Urothelium cell line (cell line): ENCODE results near the gene PRR11.
A peak's percentile ranks its signal among the peaks of the same experiment; 100 is the strongest.
"Not testable (repeated sequence)": the region's sequence is repeated elsewhere in the genome, so short reads cannot be mapped to it uniquely, and the experiment has no call there.

Experiments used
- DNase-seq: peaks from one replicate; pipeline ENCODE4 v3.0.0; 2011; ENCODE audit warnings: low spot score, mixed read lengths
- FAIRE-seq: peaks from 2 replicates; lab custom pipeline; 2011; peaks lifted over from hg19 to GRCh38; lab: Jason Lieb, UNC

PRR11 gene

GRCh38 chr17:59155439-59156177 is at the start of gene PRR11:
Gene PRR11, plus strand, starts transcription at chr17:59155746. Its CDS starts 14,007 bp downstream, at chr17:59169753.
- peak; percentile 99 for DNase-seq
- no peak for FAIRE-seq

DNA sequence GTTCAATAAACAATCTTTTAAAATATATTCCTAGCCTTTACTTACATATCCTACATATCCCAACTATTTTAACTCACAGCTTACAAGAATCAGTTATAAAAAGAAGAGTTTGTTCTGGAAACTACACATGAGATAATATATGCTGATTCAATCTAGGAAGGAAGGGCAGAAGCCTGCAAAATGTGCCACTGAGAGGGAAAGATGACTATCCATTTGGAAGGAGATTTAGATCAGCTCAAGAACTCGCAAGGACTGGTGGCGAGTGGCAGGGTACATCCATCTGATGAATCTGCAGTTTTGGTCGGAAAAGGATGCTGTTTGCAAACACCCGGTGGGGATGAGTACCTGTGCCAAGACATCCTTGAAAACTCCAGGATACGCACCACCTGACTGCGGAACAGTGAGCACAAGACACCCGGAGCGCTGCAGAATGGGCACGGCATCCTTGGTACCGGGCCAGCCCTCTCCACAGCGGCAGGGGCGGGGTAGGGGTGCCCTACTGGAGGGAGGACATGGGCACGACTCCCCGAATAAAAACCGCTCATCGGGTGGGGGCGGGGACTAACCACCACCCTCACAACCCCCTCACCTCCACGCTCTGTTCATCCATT is 49.6 kb upstream of the PRR11 start:
- peak; percentile 81 for DNase-seq

GRCh38 chr17:59106463-59107305 is 48.9 kb upstream of the PRR11 start, which contains the start of gene TRIM37:
Gene TRIM37, minus strand, starts transcription at chr17:59106880. Its CDS starts 419 bp downstream, at chr17:59106461.
- DNase-seq (peak; percentile 100), FAIRE-seq (peak; percentile 98)

More for the DNA sequence above, 49.6 kb upstream of the PRR11 start:
- peak; percentile 67 for FAIRE-seq

DNA sequence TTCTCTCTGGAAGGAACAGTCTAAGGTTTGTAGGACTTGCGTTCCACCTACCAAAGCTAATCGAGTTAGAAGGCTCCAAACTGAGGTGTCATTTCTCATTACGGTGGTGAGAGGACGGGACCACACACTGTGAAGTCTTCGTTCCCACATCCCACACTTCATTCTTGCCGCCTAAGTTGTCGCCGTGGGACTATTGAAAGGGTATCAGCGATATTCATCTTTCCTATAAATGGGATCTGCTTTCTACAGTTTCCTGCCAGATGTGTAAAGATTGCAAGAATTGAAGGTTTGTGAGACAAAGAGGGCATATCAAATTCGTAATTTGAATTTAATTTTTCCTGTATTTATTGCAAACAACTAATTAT is 48.3 kb upstream of the PRR11 start:
- FAIRE-seq (no peak), DNase-seq (no peak)

DNA sequence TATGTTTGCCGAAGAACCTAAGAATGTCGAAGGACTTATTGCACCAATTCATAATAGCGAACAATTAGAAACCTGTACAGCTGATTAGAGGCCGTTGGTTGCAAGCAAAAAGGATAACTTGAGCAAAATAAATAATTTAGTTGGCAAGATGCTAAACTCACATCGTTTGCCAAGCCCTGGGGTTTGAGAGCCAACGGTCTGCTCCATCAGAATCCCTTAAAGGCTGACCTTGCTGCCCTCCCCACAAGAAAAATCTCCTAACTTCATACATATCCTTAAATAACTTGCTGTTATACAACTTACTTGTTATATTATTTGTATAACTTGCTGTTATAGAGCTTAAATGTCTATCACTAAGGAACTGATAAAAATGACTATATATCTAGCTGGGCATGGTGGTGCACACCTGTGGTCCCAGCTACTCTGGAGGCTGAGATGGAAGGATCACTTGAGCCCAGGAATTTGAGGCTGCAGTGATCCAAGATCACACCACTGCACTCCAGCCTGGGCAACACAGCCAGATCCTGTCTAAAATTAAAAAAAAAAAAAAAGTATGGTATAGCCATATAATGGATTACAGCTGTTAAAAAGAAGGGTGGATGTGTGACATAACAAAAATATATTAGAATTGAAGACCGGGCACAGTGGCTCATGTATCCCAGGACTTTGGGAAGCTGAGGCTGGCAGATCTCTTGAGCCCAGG is 47.0 kb upstream of the PRR11 start:
- DNase-seq (no peak), FAIRE-seq (no peak)

DNA sequence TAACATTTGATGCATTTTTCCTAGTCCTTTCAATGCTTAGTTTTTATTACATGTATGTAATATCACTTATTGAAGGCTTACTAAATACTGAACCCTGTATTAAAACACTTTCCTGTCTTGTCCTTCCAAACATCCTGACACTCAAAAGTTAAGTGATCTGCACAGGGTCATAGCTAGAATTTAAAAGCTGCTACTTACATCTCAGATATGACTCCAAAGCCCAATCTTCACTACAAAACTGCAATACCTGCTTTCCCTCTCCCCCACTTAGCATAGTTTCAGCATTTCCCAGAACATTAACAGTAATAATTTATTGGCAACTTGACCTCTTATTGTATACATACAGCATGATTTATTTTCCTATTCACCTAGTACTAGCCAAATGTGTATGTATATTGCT is 44.6 kb upstream of the PRR11 start:
- DNase-seq (no peak), FAIRE-seq (no peak)

DNA sequence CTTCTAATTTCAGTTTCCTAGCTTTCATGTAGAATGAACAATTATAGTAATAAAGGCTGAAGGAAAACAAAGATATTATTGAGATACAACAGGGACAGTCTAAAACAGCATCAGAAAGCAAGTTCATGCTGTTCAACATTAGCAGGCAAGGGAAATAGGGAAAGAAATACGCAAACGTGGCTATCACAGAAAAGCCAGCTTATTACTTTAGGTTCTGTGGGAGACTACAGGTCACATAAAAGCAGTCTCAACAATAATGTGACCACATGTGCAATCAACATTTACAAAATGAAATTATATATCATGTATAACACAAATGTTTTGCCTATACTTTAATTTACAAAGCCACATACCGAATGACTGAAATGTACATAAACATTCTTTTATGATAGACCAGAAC is 44.0 kb upstream of the PRR11 start:
- FAIRE-seq: no peak
- DNase-seq: no peak

- DNase-seq (no peak), FAIRE-seq (no peak)
Measured at GRCh38 chr17:59115474-59115873, 40.1 kb upstream of the PRR11 start.

DNA sequence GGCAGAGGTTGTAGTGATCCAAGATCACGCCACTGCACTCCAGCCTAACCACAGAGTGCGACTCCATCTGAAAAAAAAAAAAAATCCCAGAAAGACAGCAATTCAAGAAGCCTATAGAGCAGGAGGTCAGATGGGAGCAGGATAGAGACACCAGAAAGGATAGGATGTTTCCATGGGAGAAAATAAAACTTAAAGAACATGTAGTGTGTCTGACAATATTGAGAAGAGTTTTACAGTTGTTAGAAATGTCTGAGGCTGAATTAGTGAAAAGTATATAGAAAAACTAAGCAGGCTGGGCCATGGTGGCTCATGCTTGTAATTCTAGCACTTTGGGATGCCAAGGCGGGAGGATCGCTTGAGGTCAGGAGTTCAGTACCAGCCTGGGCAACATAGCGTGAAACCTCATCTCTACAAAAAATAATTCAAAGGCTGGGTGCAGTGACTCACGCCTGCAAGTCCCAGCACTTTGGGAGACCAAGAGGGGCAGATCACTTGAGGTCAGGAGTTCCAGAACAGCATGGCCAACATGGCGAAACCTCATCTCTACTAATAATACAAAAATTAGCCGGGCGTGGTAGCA is 33.6 kb upstream of the PRR11 start:
- FAIRE-seq: peak; percentile 50

GRCh38 chr17:59124665-59125064 is 30.9 kb upstream of the PRR11 start:
- DNase-seq (no peak), FAIRE-seq (no peak)

More for the DNA sequence above, 33.6 kb upstream of the PRR11 start:
- DNase-seq: no peak

DNA sequence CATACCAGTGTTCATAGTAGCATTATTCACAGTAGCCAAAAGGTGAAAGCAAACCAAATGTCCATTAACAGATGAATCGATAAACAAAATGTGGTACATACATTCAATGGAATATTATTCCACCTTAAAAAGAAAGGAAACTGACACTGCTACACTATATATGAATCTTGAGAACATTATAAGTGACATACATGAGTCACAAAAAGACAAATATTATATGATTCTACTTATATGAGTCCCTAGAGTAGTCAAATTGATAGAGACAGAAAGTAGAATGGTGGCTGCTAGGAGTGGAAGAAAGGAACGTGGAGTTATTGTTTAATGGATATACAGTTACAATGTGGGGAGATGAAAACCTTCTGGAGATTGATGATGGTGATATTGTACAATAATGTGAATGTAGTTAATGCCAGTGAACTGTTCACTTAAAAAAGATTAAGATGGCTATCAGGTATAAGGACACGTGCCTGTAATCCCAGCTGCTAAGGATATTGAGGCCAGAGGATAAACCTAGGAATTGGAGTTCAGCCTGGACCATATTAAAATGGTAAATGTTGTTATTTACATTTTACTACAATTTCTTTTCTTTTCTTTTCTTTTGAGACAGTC is 28.6 kb upstream of the PRR11 start:
- DNase-seq (no peak), FAIRE-seq (peak; percentile 52)

- FAIRE-seq: no peak
Measured at GRCh38 chr17:59129814-59130213, 25.7 kb upstream of the PRR11 start.

DNA sequence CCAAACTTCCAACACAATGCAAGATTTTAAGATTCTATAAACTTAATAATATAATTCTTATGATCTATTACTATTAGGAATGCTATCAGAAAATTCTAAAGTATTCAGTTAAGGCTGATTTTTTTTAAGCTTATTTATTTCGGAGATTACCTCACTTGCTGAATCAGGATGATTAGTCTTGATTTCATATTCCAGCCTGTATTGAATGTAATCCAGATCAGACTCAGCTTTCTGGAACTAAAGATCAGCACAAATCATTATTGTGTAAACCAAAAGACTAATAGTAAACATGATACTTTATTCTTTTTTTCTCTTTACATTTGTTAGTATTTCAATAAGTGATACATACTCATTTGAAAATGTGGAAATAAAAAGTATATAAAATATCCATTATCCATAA is 24.4 kb upstream of the PRR11 start:
- DNase-seq (no peak), FAIRE-seq (no peak)

More at GRCh38 chr17:59129814-59130213, 25.7 kb upstream of the PRR11 start:
- DNase-seq: no peak

GRCh38 chr17:59138339-59138738 is 17.2 kb upstream of the PRR11 start:
- DNase-seq: not testable (repeated sequence)
- peak; percentile 35 for FAIRE-seq

GRCh38 chr17:59139939-59140338 is 15.6 kb upstream of the PRR11 start:
- no peak for FAIRE-seq
- DNase-seq: no peak

GRCh38 chr17:59141860-59142259 is 13.7 kb upstream of the PRR11 start:
- FAIRE-seq (no peak), DNase-seq (no peak)

DNA sequence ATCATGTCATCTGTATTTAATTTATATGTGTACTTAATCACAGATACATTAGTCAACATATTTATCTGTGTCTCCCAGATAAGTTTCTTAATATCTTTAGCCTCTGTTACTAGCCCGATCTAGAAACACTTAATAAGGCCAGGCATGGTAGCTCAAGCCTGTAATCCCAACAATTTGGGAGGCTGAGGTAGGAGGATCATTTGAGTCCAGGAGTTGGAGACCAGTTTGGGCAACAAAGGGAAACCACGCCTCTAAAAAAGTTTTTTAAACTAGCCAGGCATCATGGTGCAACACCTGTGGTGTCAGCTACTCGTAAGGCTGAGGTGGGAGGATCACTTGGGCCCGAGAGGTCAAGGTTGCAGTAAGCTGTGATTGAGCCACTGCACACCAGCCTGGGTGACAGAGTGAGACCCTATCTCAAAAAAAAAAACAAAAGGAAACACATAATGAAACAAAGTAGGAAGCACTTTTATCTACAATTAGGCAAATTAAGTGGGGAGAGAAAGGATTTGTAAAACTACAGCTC is 9.9 kb upstream of the PRR11 start:
- FAIRE-seq (no peak), DNase-seq (no peak)

GRCh38 chr17:59149051-59149450 is 6.5 kb upstream of the PRR11 start:
- FAIRE-seq: no peak
- no peak for DNase-seq

DNA sequence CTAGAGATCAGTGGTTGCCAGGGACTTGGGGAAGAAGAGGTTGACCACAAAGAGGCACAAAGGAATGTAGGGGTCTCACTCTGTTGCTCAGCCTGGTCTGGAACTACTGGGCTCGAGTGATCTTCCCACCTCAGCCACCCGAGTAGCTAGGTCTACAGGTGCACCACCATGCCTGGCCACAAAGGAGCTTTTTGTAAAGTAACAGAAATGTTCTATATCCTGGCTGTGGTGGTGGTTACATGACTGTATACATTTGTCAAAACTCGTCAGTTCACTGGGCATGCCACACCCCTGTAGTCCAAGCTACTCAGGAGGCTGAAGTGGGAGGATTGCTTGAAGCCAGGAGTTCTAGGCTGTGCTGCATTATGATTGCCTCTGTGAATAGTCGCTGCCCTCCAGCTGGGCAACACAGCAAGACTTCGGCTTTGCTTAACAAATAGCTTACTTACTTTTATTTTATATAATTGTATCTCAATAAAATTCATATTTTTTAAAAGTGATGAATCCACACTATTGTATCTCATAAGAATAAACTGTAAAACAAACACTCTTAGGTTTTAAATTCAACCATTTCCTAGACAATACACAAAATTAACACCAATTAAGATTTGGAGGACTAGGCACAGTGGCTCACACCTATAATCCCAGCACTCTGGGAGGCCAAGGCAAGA is 5.6 kb upstream of the PRR11 start:
- DNase-seq (no peak), FAIRE-seq (peak; percentile 73)
